Fibroblast of peridontal ligament (primary cell): ENCODE measurements around the gene RIT2.
A peak's percentile ranks its signal among the peaks of the same experiment; 100 is the strongest.

Experiments
- DNase-seq: peaks from one replicate; pipeline ENCODE4 v3.0.0-alpha.2; 2010; ENCODE audit errors: extremely low read depth

RIT2 gene

DNA sequence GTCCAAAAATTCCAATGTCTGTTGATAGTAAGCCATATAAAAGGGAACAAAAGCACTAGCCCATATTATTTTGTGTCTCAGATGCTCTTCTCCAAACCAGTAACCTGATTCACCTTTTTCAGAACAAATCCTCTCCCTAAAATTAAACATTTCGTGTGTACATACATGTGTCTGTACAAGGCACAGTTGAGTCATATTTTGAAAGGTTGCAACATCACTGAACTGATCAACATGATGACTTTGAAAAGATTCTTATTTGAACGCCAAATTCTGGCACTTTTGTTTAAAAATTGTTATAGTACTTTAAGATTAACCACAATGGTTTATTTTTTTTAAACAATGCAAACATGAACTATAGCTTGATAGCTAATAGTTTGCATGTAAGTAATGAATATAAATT lies 102.5 kb downstream of the RIT2 start:
- DNase-seq = no peak

DNA sequence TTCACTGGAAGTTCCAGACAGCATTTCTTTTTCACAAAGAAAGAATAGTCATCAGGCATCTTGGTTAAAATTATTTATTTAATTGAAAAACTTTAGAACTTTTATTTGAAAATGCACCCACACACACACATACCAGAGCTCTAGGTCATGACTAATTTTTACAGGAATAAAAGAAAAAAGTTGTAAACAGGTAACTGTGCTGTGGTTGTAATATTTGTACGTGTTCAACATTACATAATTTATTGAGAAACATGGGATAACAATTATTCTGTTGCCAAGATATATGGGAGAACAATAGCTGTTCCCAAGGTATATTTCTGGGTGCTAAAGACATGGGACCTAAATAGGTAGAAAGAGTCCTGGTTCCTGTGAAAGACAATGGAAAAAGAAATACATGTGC lies 104.9 kb downstream of the RIT2 start:
- no peak for DNase-seq

DNA sequence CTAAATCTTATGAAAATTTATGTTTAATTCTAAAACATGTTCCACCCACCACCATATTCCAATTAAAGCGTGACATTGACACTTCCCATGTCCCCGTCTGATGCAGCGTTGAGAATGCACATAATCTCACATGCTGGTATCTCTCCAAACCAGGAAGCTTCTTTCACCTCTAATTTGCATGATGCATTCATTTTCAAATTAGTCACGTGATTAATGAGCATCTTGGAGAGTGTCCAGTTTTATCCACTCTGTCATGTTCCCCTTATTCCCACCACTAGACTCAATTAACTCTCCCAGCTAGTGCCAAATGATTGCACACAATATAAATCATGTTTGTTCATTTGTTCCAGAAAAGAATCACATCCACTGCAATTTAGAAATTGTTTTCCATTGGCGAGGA lies 105.8 kb downstream of the RIT2 start:
- DNase-seq = no peak

DNA sequence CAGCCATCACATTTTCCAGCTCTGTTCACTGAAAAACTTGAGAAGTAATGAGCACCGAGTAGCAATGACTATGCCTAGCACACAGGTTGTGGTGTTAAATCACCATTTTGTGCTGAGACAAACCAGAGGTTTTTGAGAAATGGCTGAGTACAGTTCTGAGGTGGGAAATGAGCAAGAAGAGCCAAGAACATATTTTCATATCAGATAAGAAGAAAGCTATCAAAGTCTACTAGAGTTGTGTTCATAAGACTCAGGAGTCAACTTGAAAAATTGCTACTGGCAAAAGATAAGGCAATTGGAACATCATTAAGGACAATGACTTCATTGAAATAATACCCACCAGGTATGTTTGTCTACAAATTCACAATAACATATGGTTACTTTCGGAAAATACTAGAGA lies 108.1 kb downstream of the RIT2 start:
- DNase-seq = no peak

DNA sequence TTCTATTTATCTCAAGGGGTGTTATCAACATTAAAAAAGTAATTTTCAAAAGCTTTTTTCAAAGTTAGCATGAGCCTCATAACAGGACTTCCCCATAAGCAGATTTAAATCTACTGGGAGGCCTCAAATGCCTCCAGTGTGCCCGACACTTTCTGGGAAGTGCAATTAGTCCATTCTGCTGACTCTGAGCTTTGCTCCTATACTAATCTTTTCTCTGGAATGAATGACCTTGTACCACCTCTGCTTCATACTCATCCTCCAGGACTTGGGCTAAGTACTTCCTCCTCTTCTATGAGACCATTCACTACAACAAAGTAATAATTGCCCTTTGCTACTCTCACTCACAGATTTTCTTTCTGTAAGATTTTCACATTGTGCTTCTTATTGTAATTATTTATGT lies 111.1 kb downstream of the RIT2 start:
- no peak for DNase-seq

DNA sequence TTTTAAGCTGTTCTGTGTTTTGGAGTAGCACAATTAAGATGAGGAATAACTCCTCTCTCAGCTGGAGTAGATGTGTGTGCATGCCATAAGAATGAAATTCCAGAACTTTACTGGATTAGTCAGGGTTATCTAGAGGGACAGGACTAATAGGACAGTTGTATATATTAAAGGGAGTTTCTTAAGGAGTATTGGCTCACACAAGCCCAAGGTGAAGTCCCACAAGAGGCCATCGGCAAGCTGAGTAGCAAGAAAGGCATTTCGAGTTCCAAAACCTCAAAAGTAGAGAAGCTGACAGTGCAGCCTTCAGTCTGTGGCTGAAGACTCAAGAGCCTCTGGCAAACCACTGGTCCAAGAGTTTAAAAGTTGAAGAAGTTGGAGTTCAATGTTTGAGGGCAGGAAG lies 113.7 kb downstream of the RIT2 start:
- DNase-seq = no peak

DNA sequence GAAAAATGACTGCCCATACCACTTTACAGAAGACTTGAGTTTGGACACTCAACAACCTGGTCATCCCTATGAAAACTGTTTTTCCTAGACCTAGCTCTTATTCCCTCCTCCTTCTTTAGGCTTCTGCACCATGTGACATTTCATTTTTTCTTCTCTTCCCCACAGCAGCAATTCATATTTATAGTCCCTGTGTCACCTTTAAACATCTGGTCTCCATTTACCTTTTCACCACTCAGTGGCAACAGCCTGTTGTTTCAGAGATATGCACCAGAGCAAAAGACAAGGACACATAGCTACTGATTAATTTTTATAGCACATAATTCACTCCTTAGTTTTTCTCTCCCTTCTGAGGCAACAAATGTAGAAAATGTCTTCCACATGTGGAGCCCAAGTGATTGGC lies 118.7 kb downstream of the RIT2 start:
- no peak for DNase-seq

DNA sequence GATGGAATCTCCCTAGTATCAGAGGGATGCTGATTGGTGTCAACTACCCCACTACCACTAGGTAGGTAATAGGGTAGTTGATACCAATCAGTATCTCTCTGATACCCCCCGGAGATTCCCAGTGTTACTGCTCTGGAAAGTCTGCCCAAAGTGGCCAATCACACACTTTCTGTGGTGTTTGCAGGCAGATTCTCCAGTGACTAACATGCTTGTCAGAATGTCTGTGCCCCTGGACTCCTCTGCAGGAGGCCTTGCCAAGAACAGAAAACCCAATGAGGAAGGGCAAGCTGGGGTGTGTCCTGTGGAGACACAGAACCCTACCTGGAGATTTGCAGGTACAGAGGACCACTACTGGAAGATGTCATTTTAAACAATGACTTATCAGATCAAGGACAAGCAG lies 135.1 kb downstream of the RIT2 start:
- no peak for DNase-seq

DNA sequence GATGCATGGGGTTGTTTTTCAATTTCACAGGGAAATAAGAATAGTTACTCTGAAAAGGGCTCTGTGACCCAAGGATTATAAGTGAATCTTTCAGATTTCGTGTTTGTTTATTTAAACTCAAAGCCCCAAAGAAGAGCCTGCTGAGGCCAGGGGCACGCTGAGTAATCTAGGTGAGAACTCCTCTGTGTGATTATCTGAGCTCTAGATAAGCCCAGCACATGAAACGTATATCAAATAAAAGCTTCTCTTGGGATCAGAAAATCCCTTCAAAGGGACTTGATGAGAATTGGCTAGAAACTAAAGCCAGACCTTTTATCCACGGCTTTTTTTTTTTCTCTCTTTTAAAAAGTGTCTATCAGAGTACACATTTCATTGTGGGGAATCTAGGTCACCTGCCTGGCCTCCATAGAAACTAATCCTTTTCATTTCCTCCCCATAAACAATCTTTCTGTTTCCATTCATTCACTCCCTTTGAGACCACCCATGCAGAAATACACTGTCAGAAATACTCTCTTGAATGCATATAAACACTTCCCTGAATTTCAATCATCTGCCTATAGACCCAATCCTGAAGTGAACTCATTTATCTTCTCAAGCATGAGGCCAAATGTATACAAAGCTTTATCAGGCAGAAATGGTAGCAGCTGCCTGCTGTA lies 137.4 kb downstream of the RIT2 start:
- no peak for DNase-seq

DNA sequence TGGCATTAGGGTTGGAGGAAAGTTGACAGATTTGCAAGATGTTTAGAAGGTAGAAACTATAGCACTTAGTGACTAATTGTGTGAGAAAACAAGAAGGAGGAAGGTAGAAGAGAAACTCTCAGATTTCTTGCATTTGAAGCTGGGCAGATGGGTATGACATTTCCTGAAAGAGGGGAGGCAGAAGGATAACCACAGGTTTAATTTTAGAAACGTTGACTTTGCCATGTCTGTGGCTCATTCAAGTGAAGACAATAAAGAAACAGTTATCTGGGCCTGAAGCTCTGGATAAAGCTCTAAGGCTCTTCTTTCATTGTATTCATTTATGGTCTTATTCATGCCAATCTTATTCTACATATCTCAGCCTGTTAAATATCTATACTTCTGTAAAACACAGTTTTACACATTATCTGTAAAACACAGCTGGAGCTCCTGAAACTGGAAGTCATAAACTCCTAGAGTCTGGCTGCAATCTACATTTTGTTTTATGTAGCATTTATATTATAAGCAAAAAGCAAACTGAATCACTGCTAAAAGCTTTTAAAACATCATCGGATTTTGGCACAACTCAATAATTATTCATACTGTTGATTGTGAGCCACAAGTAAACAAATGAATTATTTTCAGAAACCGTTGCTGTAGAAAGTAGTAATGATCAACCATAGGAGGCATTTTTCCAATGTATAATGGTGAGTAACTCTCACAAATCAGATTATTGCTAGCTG lies 138.5 kb downstream of the RIT2 start:
- no peak for DNase-seq

DNA sequence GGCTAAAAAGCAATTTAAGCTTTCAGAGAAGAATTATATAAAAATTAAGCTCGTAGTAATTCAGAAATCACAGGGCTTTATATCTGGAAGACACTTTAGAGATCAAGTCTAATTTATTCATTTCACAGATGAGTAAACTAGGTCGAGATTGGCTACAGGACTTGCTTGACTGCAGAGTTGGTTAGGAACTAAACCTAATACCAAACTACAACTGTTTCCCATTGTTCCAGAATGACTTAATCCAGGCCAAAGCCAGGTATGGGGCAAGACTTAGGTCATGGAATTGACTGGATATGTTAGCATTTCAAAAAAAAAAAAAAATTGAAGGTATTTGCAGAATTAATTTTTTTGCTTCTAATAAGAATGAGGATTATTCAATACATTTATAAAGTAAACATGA lies 146.1 kb downstream of the RIT2 start:
- DNase-seq = no peak

DNA sequence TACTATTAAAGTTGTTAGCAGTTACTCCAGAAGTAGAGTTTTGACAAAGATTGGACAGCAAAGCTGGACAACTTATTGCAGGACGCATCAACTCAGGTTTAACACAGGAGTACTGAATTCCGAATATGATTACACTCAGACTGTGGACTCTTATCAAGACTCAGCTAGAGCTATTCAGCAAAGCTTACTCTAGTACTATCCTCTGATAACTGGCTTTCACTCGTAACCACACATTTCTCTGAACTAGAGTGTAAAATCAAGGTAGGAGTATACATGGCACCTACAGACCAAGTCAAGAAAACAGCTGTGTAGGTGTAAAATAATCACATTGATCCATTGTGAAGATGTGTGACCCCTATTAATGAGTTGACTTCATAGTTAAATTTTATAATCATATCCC lies 154.2 kb downstream of the RIT2 start:
- no peak for DNase-seq

DNA sequence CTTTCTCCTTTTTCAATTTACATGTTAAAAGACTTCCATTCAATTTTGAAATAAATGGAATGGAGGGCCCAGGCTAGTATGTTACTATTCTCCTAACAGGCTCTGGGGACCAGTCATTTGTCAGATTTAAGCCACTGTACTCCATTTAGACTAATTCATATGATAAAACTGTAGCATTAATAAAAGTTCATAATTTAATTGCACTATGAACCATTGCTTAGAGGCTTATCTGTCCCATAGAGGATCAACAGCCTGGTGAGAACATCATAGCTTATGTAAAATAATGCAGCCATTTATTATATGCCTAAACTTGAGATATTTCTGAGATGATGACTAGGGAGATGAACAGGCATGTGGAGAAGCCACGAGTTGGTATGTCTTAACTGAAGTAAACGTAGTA lies 156.0 kb downstream of the RIT2 start:
- DNase-seq = no peak

DNA sequence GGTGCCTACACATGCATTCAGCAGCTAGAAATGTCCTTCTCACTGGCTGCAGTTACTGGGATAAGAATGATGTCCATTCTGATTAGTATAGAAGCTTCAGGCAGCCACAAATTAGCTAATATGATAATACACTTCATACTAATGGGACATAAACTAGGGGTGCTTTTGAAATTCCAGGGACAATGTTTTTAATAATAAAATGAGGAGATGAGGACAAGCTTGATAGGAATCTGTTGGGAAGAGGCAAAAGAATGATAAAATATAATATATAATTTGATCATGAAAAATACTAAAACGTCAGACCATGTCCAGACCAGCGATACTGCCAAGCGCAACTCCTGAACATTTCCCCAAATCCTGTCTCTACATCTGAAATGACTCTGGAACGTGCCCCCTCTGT lies 157.1 kb downstream of the RIT2 start:
- no peak for DNase-seq

DNA sequence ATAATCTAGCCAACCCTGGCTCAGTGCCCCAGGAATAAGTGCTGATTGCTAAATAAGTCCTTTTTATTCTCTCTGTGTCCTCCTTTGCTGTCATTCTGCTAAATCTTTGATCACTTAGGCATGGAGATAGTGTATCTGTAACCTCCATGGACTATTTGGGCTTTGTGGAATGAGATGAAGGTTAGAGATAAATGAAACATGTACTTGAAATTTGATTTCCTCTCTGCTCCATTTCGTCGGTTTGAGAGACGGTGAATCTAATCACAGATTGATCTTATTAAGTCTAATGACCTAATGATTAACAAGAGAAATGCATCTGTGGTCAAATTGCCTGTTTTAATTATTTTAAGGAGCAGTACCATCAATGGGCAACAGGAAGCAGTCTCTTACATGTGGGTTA lies 159.2 kb downstream of the RIT2 start:
- DNase-seq = no peak

DNA sequence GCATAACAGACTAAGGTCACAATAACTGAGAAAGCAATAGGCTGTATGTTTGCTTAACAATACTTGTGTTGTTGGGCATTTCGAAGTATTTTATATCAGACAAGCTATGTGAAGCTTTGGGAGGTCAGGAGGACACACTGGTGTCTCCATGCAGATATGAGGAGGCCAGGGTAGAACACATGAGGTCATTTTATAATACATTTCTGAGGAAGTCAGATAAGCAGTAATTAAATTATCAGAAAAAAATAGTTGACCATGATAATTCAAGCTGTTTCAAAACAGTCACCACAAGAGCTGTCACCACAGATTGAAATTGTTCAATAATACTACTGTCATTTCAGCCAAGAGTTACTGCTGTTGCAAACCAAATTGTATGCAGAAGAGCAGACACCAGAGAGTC lies 160.6 kb downstream of the RIT2 start:
- no peak for DNase-seq

DNA sequence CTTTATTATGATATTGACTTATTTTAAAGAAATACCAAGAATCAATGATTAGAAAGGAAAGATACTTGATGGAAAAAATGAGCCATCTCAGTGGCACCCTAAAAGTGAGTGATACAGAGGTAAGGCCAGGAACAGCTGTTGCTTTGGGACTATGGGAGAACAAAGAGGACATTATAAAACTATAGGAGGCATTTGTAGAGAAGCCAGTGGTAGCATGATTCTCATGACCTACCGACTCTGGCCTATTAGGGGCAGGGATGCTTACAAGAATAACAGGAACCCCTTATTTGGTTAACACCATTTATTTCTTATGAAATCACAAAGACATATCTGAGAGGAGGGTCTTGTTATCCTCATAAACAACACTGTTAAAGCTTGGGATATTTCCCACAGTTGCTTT lies 162.2 kb downstream of the RIT2 start:
- DNase-seq = no peak

DNA sequence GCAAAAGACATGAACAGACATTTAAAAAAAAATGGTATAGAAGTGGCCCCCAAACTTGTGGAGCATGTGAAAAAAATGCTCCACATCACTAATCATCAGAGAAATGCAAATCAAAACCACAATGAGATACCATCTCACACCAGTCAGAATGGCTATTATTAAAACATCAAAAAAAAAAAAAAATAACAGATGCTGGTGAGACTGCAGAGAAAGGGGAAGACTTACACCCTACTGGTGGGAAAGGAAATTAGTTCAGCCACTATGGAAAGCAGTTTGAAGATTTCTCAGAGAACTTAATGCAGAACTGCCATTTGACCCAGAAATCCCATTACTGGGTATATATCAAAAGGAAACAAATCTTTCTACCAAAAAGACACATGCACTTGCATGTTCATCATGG lies 164.8 kb downstream of the RIT2 start:
- no peak for DNase-seq

DNA sequence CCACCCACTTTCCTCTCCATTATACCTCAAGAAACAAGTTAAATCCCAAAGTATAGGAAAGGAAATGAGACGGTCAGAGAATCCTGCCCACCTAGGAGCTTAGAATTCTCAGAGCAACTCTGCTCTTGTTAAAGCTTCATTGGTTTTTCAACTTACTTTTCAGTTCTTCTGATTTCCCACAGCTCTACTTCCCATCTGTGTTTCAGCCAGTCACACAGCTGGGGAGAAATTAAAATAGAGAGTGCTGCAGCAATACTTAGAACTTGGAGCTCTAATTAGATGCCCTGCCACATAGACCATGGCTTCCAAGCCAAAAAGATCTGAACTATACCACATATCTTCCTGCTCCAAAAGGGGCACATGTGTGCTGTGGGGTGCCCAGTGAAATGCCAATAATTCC lies 166.7 kb downstream of the RIT2 start:
- DNase-seq = no peak

DNA sequence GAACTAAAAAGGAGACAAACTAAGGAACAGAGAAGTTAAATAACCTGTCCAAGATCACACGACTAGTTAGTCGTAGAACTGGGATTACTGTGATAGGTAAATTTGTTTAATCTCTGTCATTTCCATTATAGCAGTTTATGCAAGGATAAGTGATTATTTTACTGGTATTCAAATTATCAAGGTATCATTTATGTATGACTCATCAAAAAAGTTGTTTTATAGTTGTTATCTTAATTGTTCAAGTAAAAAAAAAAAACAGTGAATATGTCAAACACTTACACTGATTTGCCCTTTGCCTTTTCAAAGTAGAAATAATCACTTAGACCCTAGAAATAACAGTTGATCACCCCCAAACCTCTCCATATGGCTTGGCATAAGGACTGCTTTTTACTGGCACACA lies 173.6 kb downstream of the RIT2 start:
- no peak for DNase-seq

DNA sequence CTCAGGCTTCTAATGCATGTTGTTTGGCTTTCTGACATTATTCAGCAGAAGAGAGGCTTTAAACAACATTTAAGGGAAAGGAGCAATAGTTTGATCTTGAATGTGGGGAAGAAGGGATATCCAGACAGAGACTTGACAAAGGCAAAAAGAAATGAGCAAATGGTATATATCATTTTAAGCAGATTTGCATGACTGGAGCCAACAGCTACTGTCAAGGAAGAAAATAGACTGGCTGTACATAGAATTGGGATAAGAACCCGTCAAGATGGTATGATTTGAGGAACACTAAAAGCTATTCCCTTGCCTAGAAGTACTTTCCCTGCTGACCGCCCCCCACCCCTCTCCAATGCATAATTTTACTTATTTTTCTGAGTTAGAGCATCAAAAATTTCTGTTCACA lies 174.5 kb downstream of the RIT2 start:
- no peak for DNase-seq

DNA sequence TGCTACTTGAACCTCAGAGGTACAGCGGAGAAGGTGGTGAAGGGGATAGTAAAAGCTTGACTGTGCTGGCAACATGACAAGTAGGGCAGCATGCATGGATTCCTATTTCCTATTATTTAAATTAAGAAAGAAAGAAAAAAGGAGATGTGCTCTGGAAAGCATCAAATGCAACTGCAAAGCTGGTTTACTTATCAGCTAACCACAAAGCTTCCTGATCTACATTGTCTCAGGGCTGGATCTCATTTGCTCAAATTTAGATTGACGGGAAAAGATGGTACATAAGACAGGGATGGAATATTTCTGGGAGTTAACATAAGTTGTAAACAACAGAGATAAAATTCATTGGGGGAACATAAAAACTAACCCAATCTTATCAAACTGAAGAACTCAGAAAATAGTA lies 178.0 kb downstream of the RIT2 start:
- no peak for DNase-seq

DNA sequence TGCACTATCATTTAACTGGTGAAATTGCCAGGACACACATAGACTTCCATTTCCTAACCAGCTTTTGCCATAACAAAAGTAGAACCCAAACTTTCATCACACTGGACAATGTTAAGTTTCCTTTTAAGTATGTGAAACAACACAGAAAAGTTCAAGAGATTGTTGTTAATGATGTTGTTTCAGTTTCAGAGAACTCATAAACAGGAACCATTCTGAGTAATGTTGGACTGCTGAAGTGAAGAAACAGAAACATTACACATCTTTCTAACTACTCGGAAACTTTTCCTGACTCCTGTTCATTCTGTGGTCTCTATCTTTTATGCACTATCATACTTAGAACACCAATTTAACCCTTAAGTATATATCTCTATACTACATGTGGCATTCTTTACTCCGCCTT lies 179.2 kb downstream of the RIT2 start:
- no peak for DNase-seq

DNA sequence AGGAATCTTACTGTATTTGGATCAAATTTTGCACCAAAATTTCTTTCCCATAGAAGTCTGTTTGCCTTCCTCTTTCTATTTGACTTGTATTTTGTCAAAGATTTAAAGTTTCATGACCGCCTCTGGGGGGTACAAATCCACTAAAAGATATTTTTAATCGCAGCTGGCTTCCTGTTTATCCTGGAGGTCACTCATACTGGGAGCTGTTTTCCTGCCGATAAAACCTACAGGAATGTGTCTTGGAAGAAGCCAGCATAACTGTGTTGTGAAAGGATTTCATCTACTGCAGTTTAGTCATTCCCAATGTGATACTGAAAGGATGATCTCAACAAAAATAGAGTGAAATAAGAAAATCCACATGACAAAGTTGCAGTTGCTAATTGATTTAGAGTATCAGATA lies 184.0 kb downstream of the RIT2 start:
- DNase-seq = peak; percentile 65
